Left hindlimb (tissue), 1 donor: ENCODE measurements around the gene BOLA3.
A peak's percentile ranks its signal among the peaks of the same experiment; 100 is the strongest.
"Not testable (repeated sequence)": the region's sequence is repeated elsewhere in the genome, so short reads cannot be mapped to it uniquely, and the experiment has no call there.

Source experiments
- DNase-seq: peaks from one replicate; pipeline ENCODE4 v3.0.0-alpha.2; 2018

BOLA3 gene

GRCh38 chr2:74148457-74149246, 940 bp upstream of the BOLA3 start:
- DNase-seq = no peak

DNA sequence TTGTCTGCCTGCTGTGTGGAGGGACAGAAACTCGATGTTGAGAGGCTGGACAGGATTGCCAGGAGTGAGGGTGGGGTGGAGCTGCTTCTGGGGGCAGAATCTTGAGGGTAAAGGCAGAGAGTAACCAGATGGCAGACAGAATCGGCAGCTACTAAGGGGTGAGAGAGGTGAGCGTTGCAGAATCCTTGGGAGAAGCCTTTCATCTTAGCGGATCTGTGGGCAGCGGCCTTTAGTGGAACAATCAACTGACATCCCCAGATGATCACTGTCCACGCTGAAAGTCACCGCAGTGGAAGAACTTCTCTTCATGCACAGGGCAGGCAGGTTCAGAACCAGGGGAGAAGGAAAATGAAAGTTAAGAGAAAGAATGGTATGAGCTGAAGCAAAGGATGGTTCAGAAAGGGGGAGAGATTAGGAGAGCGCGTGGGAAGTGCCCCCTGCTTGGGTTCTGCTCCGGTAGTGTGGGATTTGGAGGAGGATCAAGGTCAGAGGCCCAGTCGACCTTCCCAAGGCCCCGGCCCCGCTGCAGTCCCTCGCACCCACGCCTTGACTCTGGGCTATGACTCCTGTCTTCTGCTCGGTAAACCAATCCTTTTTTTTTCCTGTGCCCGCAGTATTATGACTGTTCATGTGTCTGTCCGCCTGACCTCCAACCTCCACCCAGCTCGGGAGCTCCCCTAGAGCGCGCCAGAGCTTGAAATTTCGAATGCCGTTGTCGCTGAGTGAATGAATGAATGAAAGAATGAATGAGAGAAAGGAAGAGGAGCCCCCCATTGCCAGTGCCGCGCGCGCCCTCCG, 584 bp downstream of the BOLA3 start:
- no peak for DNase-seq

- no peak for DNase-seq
Observed at GRCh38 chr2:74142340-74142739, 5.4 kb downstream of the BOLA3 start.

DNA sequence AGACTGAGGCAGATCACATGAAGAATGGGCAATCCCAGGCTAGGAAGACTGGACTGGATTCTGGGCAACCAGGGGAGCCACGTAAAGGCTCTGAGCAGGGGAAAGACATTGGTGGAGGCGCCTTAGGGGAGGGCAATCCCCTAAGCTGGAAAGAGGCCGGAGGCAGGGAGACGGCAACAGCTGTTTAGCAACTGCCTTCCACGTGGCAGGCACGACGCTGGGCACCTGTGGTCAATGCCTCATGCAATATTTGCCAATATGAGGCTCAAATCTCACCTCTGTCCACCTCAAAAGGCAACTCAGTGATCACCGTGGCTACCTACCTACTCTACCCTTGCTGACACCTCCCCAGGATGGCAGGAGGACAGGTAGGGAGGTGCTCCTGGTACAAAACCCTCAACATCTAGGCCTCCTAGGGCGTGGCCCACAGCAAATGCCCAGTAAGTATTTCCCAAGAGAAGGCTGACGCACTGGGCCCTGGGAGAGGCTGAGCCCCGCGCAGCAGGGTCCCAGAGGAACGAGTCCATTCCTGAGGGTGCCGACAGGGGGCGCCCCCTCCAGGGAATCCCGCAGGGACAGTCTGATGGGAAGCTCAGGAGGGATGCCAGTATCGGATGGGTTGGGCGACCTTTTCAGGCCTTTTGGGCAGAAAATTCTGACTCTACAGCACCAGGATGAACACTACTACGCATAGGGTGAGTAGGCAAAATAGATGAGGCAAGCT, 8.9 kb downstream of the BOLA3 start:
- no peak for DNase-seq

- DNase-seq = no peak
Observed at GRCh38 chr2:74137651-74138599, 9.8 kb downstream of the BOLA3 start.

DNA sequence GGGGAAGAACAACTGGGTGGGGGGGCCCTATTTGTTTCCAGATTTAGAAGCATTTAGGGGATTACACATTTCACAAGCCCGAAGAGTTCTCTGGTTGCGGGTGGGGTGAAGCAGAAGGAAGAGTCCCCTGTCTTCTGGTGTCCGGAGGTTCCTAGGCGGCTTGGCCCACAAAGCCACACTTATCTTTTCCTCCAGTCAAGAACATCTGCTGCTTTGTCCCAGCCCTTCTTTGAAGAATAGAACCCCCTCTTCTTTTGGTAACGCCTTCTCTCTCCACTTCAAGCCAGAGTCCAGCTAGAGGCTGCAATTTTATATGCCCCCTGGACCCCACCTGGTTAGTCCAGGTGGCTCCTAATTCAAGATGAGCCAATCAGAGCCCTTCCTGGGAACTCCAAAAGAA, 15.8 kb downstream of the BOLA3 start:
- DNase-seq = no peak

GRCh38 chr2:74130211-74130995, 17.3 kb downstream of the BOLA3 start:
- no peak for DNase-seq

- DNase-seq = no peak
Observed at GRCh38 chr2:74128206-74128605, 19.5 kb downstream of the BOLA3 start.

GRCh38 chr2:74123955-74124354, 23.8 kb downstream of the BOLA3 start:
- not testable (repeated sequence) for DNase-seq

- not testable (repeated sequence) for DNase-seq
Observed at GRCh38 chr2:74121846-74122245, 25.9 kb downstream of the BOLA3 start.

DNA sequence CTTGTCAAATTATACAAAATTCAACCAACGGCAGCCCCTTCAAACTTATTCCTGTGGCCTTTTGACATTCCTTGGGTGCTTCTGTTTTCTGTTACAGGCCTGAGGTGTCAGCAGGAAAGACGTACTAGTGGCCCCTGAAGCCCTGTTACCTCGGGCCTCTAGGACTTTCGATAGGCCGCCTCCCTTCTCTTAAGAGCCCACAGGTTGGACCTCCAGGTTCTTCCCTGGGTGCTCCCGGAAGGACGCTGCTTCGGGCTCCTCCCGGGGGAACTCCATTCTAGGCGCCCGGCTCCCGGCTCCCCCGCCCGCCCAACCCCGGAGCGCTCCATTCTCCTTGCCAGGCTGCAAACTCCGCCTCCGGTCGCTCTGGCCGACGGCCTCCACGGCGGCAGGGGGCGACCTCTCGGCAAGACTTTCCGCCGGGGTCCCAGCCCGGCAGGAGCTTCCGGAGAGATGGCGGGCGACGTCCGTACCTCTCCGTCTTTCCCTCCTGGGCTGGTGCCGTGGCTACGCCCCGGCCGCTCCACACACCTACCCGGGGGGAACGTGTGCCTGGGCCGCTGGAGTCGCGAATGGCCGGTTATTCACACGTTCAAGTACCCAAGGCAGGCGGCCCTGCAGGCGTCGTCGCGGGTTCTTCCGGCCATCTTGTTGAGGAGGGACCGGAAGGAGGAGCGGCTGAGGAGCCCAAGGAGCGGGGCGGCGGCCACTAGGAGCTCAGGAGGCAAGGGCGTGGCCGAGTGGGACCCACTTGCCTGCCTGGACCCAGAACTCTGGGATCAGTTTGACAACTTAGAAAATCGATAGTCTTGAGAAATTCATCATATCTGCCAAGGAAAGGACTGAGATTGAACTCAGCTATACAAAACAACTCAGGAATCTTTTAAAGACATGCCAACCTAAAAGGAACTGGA, 27.5 kb downstream of the BOLA3 start:
- DNase-seq = peak; percentile 90

DNA sequence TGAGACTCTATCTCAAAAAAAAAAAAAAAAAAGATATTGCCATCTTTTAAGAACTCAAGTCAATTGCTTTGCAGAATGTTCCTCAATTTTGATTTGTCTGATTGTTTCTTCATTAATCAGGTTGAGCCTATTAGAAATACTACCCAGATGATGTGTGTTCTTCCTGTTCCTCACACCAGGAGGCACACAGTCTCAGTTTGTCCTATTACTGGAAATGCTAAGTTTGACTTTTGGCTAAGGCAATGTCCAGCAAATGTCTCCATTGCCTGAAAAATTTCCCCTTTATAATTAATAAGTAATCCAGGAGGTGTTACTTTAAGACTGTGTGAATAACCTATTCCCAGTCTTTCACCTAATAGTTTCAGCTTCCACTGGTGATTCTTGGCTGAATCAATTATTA, 28.4 kb downstream of the BOLA3 start:
- no peak for DNase-seq

GRCh38 chr2:74111380-74111779, 36.3 kb downstream of the BOLA3 start:
- no peak for DNase-seq

DNA sequence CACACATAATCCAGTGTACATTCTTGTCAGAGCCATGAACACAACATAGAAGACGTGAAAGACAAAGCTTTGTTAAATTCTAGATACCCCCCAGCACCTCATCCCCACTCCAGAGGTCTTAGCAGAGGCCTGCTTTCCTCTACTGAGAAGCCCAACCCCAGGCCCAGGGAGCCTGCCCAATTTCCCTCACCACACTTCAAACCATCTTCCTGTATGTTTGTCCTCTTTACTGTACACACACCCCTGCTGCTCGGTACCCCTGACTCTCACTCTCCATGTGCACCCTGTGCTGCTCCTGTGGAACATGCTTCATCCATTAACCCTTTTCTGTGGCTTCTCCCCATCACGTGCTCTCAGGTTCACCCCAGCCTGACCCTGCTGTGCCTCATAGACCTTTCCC, 37.2 kb downstream of the BOLA3 start:
- DNase-seq = no peak

DNA sequence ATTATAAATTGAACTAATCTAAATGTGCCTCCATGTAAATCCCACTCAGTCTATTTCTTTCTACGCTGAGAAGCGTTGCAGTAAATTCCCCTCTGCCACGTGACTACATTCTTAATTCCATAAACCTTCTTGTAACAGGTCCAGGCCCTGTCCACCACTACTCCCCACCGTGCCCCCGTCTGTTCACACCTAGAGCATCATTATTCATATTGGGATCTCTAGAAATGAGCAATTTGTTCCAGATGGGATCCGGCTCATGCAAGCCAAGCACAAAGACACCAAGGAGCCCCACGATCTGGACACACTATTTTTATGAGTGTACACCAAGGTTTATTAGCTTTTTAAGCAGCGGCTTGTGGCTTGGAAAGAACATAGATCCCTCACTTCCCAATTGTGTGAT, 38.2 kb downstream of the BOLA3 start:
- DNase-seq = no peak

DNA sequence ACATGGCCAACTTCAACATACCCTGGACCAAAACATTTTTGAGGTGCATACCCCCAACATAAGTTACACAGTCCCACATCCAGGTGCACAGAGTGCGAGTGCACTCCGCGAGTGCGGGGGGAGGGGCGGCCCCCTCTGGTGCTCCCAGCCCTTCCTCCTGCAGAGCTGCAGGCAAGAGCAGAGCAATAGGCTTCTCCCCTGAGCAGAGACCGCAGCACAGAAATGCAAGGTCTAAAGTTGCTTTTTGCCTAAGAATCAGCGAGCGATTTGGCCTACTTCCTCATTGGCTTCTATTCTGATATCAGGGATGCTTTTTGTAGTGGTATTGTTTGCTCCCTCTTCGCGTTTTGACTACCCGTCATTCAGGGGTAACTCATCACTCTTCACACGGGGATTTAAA, 40.6 kb downstream of the BOLA3 start:
- no peak for DNase-seq

DNA sequence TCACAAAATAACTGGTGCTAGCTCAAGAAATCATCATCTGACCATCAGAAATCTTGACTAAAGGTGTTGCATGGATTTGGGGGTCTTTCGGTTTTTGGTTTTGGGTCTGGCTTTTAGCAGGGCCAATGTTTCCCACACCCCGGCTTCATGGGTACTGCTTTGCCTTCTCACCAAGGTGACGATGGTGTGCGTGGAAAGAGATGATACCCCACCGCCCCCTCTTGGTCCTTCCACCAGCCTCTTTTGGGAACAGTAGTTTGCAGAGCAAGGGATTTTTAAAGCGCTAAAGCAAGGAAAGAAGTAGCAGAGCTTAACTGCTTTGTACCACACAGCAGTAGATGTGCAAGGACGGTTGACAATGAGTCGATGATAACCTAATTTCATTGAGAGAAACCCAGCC, 42.3 kb downstream of the BOLA3 start:
- no peak for DNase-seq

GRCh38 chr2:74104839-74105238, 42.9 kb downstream of the BOLA3 start:
- no peak for DNase-seq

DNA sequence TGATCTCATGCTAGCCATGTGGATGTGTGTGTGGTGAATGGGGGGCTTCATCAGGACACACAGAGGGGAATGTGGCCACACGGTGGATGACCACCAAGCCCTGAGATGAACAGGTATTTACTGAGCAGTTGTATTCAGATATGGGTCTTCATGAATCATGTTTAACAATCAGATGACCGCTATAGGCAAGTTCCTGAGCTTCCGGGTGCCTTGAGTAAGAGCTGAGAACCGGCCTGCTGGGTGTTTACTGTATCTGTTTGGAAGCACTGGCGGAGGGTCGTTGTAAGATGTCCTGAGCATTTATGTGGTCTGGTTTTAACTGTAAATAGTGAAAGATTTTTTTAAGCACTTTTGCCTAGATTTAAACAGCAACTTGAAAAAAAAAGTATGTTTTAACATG, 43.9 kb downstream of the BOLA3 start:
- no peak for DNase-seq

GRCh38 chr2:74102516-74102915, 45.2 kb downstream of the BOLA3 start:
- DNase-seq = no peak
